Progenitor cell of endocrine pancreas (in vitro differentiated cells): Measurements from ENCODE around the gene ROBO3. TPM values are rescaled to one million over a fixed set of nuclear protein-coding genes. Genes with fewer than 3 reads are reported as not detected.

Experiments used
- DNase-seq: peaks from one replicate; pipeline ENCODE4 v3.0.0; 2021; ENCODE audit warnings: low spot score; ENCODE audit not compliant: unreplicated experiment
- H3K27ac Mint-ChIP-seq: 2 replicates; pipeline ENCODE4 v1.8.0; 2021; ENCODE audit warnings: mild to moderate bottlenecking, moderate library complexity, mixed read lengths
- H3K27me3 Mint-ChIP-seq: 2 replicates; pipeline ENCODE4 v1.8.0; 2021; ENCODE audit warnings: mixed read lengths
- H3K36me3 Mint-ChIP-seq: 2 replicates; pipeline ENCODE4 v1.8.0; 2022; ENCODE audit warnings: mixed read lengths; ENCODE audit not compliant: insufficient read depth
- H3K4me1 Mint-ChIP-seq: 2 replicates; pipeline ENCODE4 v1.8.0; 2021; ENCODE audit warnings: low read depth, mixed read lengths
- H3K4me3 Mint-ChIP-seq: 2 replicates; pipeline ENCODE4 v1.8.0; 2021; ENCODE audit warnings: low read depth, mild to moderate bottlenecking, moderate library complexity, mixed read lengths
- H3K9me3 Mint-ChIP-seq: 2 replicates; pipeline ENCODE4 v1.8.0; 2021; ENCODE audit warnings: low read depth, mixed read lengths
- CTCF ChIP-seq: fragments of 200-600 bp; sonication (generic); IDR thresholded peaks from one replicate; pipeline ENCODE4 v1.5.0; 2021; ENCODE audit warnings: antibody characterized with exemption, mild to moderate bottlenecking; ENCODE audit not compliant: unreplicated experiment
- total RNA-seq: library from RNA; stranded (reverse); gene quantifications from 2 replicates; pipeline ENCODE4 v1.2.1, GENCODE V29; 2021

The ROBO3 gene
- total RNA-seq, 1 donor from 2014 or later: 9.9 TPM

- Mint-ChIP-seq H3K4me3 (no peak within 1 kb of the TSS), H3K4me1 (no peaks in the 10 kb centered on the region), H3K27me3 (peaks cover 61% of the 10 kb centered on the region), H3K27ac (peak within 1 kb of the TSS; percentile 14), H3K9me3 (no peaks in the 10 kb centered on the region), H3K36me3 (no peaks in the 10 kb centered on the region)
- no peak for TF ChIP-seq CTCF
- DNase-seq: no peak
Observed at GRCh38 chr11:124897674-124898262, 32.5 kb downstream of the ROBO3 start, which contains the start of gene ROBO4. ROBO4 (minus strand) TSS chr11:124897865; CDS start chr11:124897795, 70 bp downstream.

- no peaks in the 10 kb centered on the region for H3K9me3 Mint-ChIP-seq
Observed at GRCh38 chr11:124898263-124898680, 33.0 kb downstream of the ROBO3 start.

GRCh38 chr11:124898711-124899110 is 33.5 kb downstream of the ROBO3 start:
- Mint-ChIP-seq H3K9me3 (no peaks in the 10 kb centered on the region), H3K27me3 (peaks cover 59% of the 10 kb centered on the region), H3K4me1 (no peaks in the 10 kb centered on the region), H3K4me3 (no peak overlapping the region), H3K36me3 (no peaks in the 10 kb centered on the region), H3K27ac (no peak overlapping the region)
- TF ChIP-seq CTCF: no peak
- no peak for DNase-seq

More at GRCh38 chr11:124898263-124898680, 33.0 kb downstream of the ROBO3 start:
- DNase-seq: no peak
- H3K36me3 Mint-ChIP-seq: no peaks in the 10 kb centered on the region
- no peak overlapping the region for H3K4me3 Mint-ChIP-seq
- H3K27me3 Mint-ChIP-seq: peaks cover 61% of the 10 kb centered on the region
- no peak for TF ChIP-seq CTCF
- peak overlapping the region; percentile 14 for H3K27ac Mint-ChIP-seq
- no peaks in the 10 kb centered on the region for H3K4me1 Mint-ChIP-seq

- Mint-ChIP-seq H3K4me1 (no peaks in the 10 kb centered on the region), H3K27me3 (peaks cover 56% of the 10 kb centered on the region), H3K9me3 (no peaks in the 10 kb centered on the region), H3K36me3 (no peaks in the 10 kb centered on the region), H3K4me3 (no peak overlapping the region), H3K27ac (no peak overlapping the region)
- no peak for DNase-seq
- no peak for TF ChIP-seq CTCF
Observed at GRCh38 chr11:124899383-124900145, 34.3 kb downstream of the ROBO3 start.

- TF ChIP-seq CTCF: no peak
- H3K36me3 Mint-ChIP-seq: no peaks in the 10 kb centered on the region
- H3K4me3 Mint-ChIP-seq: no peak overlapping the region
- no peak for DNase-seq
- peaks cover 57% of the 10 kb centered on the region for H3K27me3 Mint-ChIP-seq
- H3K9me3 Mint-ChIP-seq: peaks cover 3% of the 10 kb centered on the region
- no peak overlapping the region for H3K27ac Mint-ChIP-seq
- no peaks in the 10 kb centered on the region for H3K4me1 Mint-ChIP-seq
Observed at GRCh38 chr11:124900464-124900863, 35.2 kb downstream of the ROBO3 start.
